ENCODE results near the gene IL1A. TPM values are rescaled to one million over a fixed set of nuclear protein-coding genes. Genes with fewer than 3 reads are reported as not detected.

The IL1A gene
- polyA plus RNA-seq, 1 of the 3 experiments (the other 2 are of a cell fraction), result not detected

DNA sequence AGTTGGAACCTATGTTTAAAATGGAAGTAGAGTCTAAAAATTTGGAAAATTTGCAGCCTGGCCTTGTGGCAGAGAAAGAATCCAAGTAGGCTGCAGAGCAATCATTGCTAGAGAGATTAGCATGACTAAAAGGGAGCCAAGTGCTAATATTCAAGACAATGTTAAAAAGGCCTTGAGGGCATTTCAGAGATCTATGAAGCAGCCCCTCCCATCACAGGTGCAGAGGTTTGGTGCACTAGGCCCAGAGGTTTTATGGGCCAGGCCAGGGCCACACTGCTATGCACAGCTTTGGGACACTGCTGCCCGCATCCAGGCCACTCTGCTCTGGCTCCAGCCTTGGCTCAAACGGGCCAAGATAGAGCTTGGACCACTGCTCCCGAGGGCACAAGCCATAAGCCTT lies 6.7 kb upstream of the IL1A start:
- POLR2A ChIA-PET, result no interaction called here
- Histone ChIP-seq H3K4me3 (ENCODE audit: low read depth in 2 of 2, low read length in 1 of 2) (no peak overlapping the region), H3K4me1 (ENCODE audit: control insufficient read depth in 1 of 2, insufficient read depth in 2 of 2, low read depth in 1 of 2, low read length in 1 of 2) (0 out of 4 replicates have a peak, but pooled peaks cover 0 to 3% of the 10 kb centered on the region in 2 experiments), H3K9me3 (no peaks in the 10 kb centered on the region), H3F3A (replicated peaks; ENCODE audit: insufficient read depth) (peaks cover 4% of the 10 kb centered on the region), H4K20me1 (ENCODE audit: insufficient read depth) (no peaks in the 10 kb centered on the region), H3K79me2 (ENCODE audit: insufficient read depth) (no peaks in the 10 kb centered on the region), H3K36me3 (replicated peaks in 1 of 2; ENCODE audit: control insufficient read depth in 1 of 2, insufficient read depth in 2 of 2, low read length in 1 of 2) (no peaks in the 10 kb centered on the region), H3K4me2 (no peak overlapping the region), H3K27ac (ENCODE audit: low read depth in 2 of 2, low read length in 1 of 2) (no peak overlapping the region), H3K27me3 (ENCODE audit: insufficient read depth) (no peaks in the 10 kb centered on the region), H3K9ac (no peak overlapping the region), H3K9me2 (no peaks in the 10 kb centered on the region), H2AFZ (ENCODE audit: low read depth) (no peak overlapping the region)
- TF ChIP-seq FOXM1 (IDR thresholded peaks at IDR 0.05; ENCODE audit: low read depth) (no peak), YY1 (IDR thresholded peaks at IDR 0.05; ENCODE audit: low read depth) (no peak), TAF1 (IDR thresholded peaks at IDR 0.05; ENCODE audit: borderline replicate concordance, low read depth, low read length) (no peak), FOSL2 (IDR thresholded peaks at IDR 0.05; ENCODE audit: borderline replicate concordance, low read depth) (no peak), MXI1 (IDR thresholded peaks at IDR 0.05; ENCODE audit: low read depth, low read length) (no peak), GABPA (IDR thresholded peaks at IDR 0.05; ENCODE audit: low read depth) (no peak), FOXJ3 (CRISPR knock-in tag; IDR thresholded peaks at IDR 0.05) (no peak), RFX5 (IDR thresholded peaks at IDR 0.05; ENCODE audit: low read length) (no peak)
- TF ChIP-seq, protein P1, sequence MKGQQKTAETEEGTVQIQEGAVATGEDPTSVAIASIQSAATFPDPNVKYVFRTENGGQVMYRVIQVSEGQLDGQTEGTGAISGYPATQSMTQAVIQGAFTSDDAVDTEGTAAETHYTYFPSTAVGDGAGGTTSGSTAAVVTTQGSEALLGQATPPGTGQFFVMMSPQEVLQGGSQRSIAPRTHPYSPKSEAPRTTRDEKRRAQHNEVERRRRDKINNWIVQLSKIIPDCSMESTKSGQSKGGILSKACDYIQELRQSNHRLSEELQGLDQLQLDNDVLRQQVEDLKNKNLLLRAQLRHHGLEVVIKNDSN (IDR thresholded peaks at IDR 0.05; ENCODE audit: borderline replicate concordance, low read depth), result no peak
- TF ChIP-seq, protein P2, sequence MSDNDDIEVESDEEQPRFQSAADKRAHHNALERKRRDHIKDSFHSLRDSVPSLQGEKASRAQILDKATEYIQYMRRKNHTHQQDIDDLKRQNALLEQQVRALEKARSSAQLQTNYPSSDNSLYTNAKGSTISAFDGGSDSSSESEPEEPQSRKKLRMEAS (IDR thresholded peaks at IDR 0.05; ENCODE audit: low read depth), result no peak
- TF ChIP-seq, protein P3, sequence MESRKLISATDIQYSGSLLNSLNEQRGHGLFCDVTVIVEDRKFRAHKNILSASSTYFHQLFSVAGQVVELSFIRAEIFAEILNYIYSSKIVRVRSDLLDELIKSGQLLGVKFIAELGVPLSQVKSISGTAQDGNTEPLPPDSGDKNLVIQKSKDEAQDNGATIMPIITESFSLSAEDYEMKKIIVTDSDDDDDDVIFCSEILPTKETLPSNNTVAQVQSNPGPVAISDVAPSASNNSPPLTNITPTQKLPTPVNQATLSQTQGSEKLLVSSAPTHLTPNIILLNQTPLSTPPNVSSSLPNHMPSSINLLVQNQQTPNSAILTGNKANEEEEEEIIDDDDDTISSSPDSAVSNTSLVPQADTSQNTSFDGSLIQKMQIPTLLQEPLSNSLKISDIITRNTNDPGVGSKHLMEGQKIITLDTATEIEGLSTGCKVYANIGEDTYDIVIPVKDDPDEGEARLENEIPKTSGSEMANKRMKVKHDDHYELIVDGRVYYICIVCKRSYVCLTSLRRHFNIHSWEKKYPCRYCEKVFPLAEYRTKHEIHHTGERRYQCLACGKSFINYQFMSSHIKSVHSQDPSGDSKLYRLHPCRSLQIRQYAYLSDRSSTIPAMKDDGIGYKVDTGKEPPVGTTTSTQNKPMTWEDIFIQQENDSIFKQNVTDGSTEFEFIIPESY (IDR thresholded peaks at IDR 0.05; ENCODE audit: borderline replicate concordance, low read depth), result no peak
- TF ChIP-seq, protein P4, sequence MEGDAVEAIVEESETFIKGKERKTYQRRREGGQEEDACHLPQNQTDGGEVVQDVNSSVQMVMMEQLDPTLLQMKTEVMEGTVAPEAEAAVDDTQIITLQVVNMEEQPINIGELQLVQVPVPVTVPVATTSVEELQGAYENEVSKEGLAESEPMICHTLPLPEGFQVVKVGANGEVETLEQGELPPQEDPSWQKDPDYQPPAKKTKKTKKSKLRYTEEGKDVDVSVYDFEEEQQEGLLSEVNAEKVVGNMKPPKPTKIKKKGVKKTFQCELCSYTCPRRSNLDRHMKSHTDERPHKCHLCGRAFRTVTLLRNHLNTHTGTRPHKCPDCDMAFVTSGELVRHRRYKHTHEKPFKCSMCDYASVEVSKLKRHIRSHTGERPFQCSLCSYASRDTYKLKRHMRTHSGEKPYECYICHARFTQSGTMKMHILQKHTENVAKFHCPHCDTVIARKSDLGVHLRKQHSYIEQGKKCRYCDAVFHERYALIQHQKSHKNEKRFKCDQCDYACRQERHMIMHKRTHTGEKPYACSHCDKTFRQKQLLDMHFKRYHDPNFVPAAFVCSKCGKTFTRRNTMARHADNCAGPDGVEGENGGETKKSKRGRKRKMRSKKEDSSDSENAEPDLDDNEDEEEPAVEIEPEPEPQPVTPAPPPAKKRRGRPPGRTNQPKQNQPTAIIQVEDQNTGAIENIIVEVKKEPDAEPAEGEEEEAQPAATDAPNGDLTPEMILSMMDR (IDR thresholded peaks at IDR 0.05), result no peak
- CTCF ChIA-PET, result no interaction called here
- 10% methylated on average over 2 of the region's 3 CpGs for WGBS (ENCODE audit: low lambda C conversion rate)
- DNase-seq, result no peak

DNA sequence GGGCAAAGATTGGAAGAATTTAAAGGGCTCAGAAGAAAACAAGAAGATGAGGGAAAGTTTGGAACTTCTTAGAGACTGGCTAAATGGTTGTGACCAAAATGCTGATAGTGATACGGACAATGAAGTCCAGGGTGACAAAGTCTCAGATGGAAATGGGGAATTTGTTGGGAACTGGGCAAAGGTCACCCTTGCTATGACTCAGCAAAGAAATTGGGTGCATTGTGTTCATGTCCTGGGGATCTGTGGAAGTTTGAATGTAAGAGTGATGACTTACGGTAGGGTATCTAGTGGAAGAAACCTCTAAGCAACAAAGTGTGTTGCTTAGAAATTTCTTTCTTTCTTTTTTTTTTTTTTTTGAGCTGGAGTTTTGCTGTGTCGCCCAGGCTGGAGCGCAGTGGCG lies 6.0 kb upstream of the IL1A start:
- H3K4me1 ChIP-seq (ENCODE audit: control insufficient read depth in 1 of 2, insufficient read depth in 2 of 2, low read depth in 1 of 2, low read length in 1 of 2), result 0 out of 4 replicates have a peak, but pooled peaks cover 0 to 3% of the 10 kb centered on the region in 2 experiments
- no peak overlapping the region for H2AFZ ChIP-seq (ENCODE audit: low read depth)
- ChIA-PET CTCF (no interaction called here), POLR2A (no interaction called here)
- TF ChIP-seq POLR2AphosphoS5 (IDR thresholded peaks at IDR 0.05; ENCODE audit: low read depth, low read length), result no peak
- TF ChIP-seq, protein P5, sequence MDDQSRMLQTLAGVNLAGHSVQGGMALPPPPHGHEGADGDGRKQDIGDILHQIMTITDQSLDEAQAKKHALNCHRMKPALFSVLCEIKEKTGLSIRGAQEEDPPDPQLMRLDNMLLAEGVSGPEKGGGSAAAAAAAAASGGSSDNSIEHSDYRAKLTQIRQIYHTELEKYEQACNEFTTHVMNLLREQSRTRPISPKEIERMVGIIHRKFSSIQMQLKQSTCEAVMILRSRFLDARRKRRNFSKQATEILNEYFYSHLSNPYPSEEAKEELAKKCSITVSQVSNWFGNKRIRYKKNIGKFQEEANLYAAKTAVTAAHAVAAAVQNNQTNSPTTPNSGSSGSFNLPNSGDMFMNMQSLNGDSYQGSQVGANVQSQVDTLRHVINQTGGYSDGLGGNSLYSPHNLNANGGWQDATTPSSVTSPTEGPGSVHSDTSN (IDR thresholded peaks at IDR 0.05), result no peak
- TF ChIP-seq SMC3 (IDR thresholded peaks at IDR 0.05; ENCODE audit: low read depth, low read length), result no peak
- 92% methylated on average over 5 of the region's 5 CpGs for WGBS (ENCODE audit: low lambda C conversion rate)
- H3K4me2 ChIP-seq, result no peak overlapping the region
- H3K4me3 ChIP-seq (ENCODE audit: low read depth in 2 of 2, low read length in 1 of 2), result no peak overlapping the region
- H3K9ac ChIP-seq, result no peak overlapping the region
- H3F3A ChIP-seq (replicated peaks; ENCODE audit: insufficient read depth), result peaks cover 4% of the 10 kb centered on the region
- H3K9me3 ChIP-seq, result no peaks in the 10 kb centered on the region
- no peaks in the 10 kb centered on the region for H4K20me1 ChIP-seq (ENCODE audit: insufficient read depth)
- DNase-seq, result no peak
- H3K36me3 ChIP-seq (replicated peaks in 1 of 2; ENCODE audit: control insufficient read depth in 1 of 2, insufficient read depth in 2 of 2, low read length in 1 of 2), result no peaks in the 10 kb centered on the region
- no peak overlapping the region for H3K27ac ChIP-seq (ENCODE audit: low read depth in 2 of 2, low read length in 1 of 2)
- H3K79me2 ChIP-seq (ENCODE audit: insufficient read depth), result no peaks in the 10 kb centered on the region
- no peaks in the 10 kb centered on the region for H3K9me2 ChIP-seq
- no peaks in the 10 kb centered on the region for H3K27me3 ChIP-seq (ENCODE audit: insufficient read depth)
